Keratinocyte (primary cell): ENCODE data around the gene MXD3. TPM values are rescaled to one million over a fixed set of nuclear protein-coding genes. Genes with fewer than 3 reads are reported as not detected.

ENCODE experiments used
- DNase-seq: peaks from one replicate; pipeline ENCODE4 v3.0.0-alpha.2; 2011; ENCODE audit warnings: low read depth, missing footprints, low spot score
- FAIRE-seq: peaks from 2 replicates; lab custom pipeline; 2011; peaks lifted over from hg19 to GRCh38; lab: Jason Lieb, UNC
- H2AFZ ChIP-seq: 2 replicates; pipeline ENCODE4 v1.6.0; 2012; ENCODE audit warnings: low read length, control low read depth, inconsistent platforms; ENCODE audit not compliant: control insufficient read depth
- H3K27ac ChIP-seq: 2 replicates; pipeline ENCODE4 v1.5.1; 2011; ENCODE audit warnings: low read length; ENCODE audit not compliant: control insufficient read depth, insufficient read depth
- H3K27me3 ChIP-seq: 3 replicates; pipeline ENCODE4 v1.6.0; 2011; ENCODE audit warnings: low read length; ENCODE audit not compliant: control insufficient read depth, insufficient read depth; ENCODE audit errors: extremely low read depth
- H3K36me3 ChIP-seq, 2 experiments: 2 replicates in 1 of 2; 3 replicates in 1 of 2; pipeline ENCODE4 v1.5.1; 2011; ENCODE audit warnings: low read length in 2 of 2, mild to moderate bottlenecking in 1 of 2; ENCODE audit not compliant: control insufficient read depth in 2 of 2, insufficient read depth in 2 of 2; ENCODE audit errors: extremely low read depth in 1 of 2
- H3K4me1 ChIP-seq: 3 replicates; pipeline ENCODE4 v1.5.1; 2011; ENCODE audit warnings: low read length; ENCODE audit not compliant: control insufficient read depth, insufficient read depth; ENCODE audit errors: extremely low read depth
- H3K4me2 ChIP-seq: 3 replicates; pipeline ENCODE4 v1.6.0; 2011; ENCODE audit warnings: low read depth, low read length; ENCODE audit not compliant: control insufficient read depth, insufficient read depth; ENCODE audit errors: extremely low read depth
- H3K4me3 ChIP-seq, 3 experiments: fragments of 200-600 bp in 1 of 3; sonication (generic) in 1 of 3; 2 replicates in 2 of 3; 3 replicates in 1 of 3; pipeline ENCODE4 v1.5.1; 2011 to 2016; ENCODE audit warnings: low read length in 3 of 3, mild to moderate bottlenecking in 3 of 3, control low read depth in 2 of 3, inconsistent platforms in 1 of 3, low read depth in 1 of 3, mixed read lengths in 1 of 3, mixed run types in 1 of 3, moderate library complexity in 1 of 3; ENCODE audit not compliant: control insufficient read depth in 2 of 3, insufficient read depth in 2 of 3; ENCODE audit errors: extremely low read depth in 1 of 3
- H3K79me2 ChIP-seq: 2 replicates; pipeline ENCODE4 v1.6.0; 2012; ENCODE audit warnings: low read length; ENCODE audit not compliant: control insufficient read depth, insufficient read depth
- H3K9ac ChIP-seq: 3 replicates; pipeline ENCODE4 v1.6.0; 2011; ENCODE audit warnings: low read length; ENCODE audit not compliant: control insufficient read depth, insufficient read depth; ENCODE audit errors: extremely low read depth
- H3K9me1 ChIP-seq: 3 replicates; pipeline ENCODE4 v1.6.0; 2011; ENCODE audit warnings: low read length; ENCODE audit not compliant: control insufficient read depth, insufficient read depth; ENCODE audit errors: extremely low read depth
- H3K9me3 ChIP-seq: 2 replicates; pipeline ENCODE4 v1.5.1; 2012; ENCODE audit warnings: low read depth, low read length; ENCODE audit not compliant: control insufficient read depth
- H4K20me1 ChIP-seq: 3 replicates; pipeline ENCODE4 v1.6.0; 2011; ENCODE audit warnings: low read length; ENCODE audit not compliant: control insufficient read depth, insufficient read depth; ENCODE audit errors: extremely low read depth
- CTCF ChIP-seq, 3 experiments: IDR thresholded peaks in 1 of 3; conservative IDR thresholded peaks in 1 of 3; optimal IDR thresholded peaks in 1 of 3; 2 replicates in 2 of 3; 3 replicates in 1 of 3; pipeline versions ENCODE3 to v1.5.1; 2011; ENCODE audit warnings: low read length in 3 of 3, mild to moderate bottlenecking in 3 of 3, moderate library complexity in 2 of 3, control low read depth in 1 of 3, inconsistent platforms in 1 of 3; ENCODE audit not compliant: insufficient read depth in 2 of 3; ENCODE audit errors: extremely low read depth in 1 of 3
- EZH2 ChIP-seq: IDR thresholded peaks from one replicate; pipeline ENCODE4 v1.6.1; 2012; ENCODE audit warnings: inconsistent platforms, mild to moderate bottlenecking, low read length, moderate library complexity
- dilution Hi-C: fragments of 300-500 bp; cut with MboI; formaldehyde crosslinking; loops from one replicate; pipeline ENCODE4 v1.7.0; 2020; ENCODE audit warnings: low sequenced_read_pairs; ENCODE audit not compliant: extremely low pct_ligation_motif_present
- polyA plus RNA-seq, 5 experiments: library from polyadenylated mRNA; depleted of rRNA in 3 of 5; stranded (reverse) in 3 of 5; stranded (forward) in 1 of 5; unstranded in 1 of 5; fragments of >200 nt; gene quantifications; 1 replicate in 1 of 5; 2 replicates in 3 of 5; 3 replicates in 1 of 5; pipeline versions ENCODE4 v1.2.1 to v1.2.3, GENCODE V29; 2011 to 2012; ENCODE audit warnings: missing spikeins in 2 of 5, low read depth in 1 of 5, low replicate concordance in 1 of 5

The MXD3 gene
- polyA plus RNA-seq, 1 donor (not counting 4 experiments of a cell fraction or from before 2014, with no cell fraction given), result 0.97 TPM

DNA sequence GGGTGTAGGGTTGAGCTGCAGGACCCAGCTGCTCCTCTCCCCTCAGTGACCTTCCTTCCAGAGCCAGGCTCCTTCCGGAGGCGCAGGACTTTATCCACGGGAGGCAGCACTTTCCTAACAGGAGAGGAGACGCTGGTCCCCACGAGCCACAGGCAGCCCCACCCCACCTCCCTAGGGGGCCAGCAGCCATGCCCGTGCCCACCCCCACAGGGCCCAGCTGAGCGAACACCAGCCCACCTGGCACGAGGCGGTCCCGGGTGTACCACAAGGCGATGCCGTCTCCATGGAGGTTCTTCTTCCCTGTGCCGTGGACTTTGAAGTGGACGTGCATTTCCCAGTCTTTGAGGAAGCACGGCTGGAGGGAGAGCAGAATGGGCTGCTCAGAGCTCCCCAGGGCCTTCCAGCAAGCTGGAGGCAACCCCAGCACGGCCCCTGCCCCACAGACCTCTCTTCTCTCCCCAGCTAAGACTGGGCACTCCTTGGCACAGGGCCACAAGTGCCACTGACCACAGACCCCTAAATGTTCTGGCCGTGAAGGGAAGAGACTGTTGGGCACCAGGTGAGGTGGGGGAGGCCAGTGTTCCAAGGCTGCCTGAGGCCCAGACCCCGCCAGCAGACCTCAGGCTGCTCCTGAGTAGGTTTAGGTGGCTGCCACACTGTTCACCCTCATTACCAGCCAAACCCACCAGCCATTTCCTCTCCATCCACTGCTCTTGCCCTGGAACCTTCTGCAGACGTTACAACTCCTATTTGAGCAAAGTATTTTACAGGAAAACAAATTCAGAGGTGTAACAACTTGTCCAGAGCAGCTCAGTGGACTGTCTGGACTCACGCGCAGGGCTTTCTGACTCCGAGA lies 26.8 kb upstream of the MXD3 start:
- dilution Hi-C loops, result no loop called here
- FAIRE-seq (no peak), DNase-seq (no peak)
- H3K27ac ChIP-seq, result no peak overlapping the region
- no peaks in the 10 kb centered on the region for H3K27me3 ChIP-seq
- peaks cover 33% of the 10 kb centered on the region for H3K79me2 ChIP-seq
- H3K9me3 ChIP-seq, result no peaks in the 10 kb centered on the region
- H3K9me1 ChIP-seq, result no peaks in the 10 kb centered on the region
- no peaks in the 10 kb centered on the region for H3K4me1 ChIP-seq
- peaks cover 30% of the 10 kb centered on the region in 2 experiments for H3K36me3 ChIP-seq
- no peak overlapping the region for H3K4me2 ChIP-seq
- H2AFZ ChIP-seq, result no peak overlapping the region
- H3K4me3 ChIP-seq, result no peak overlapping the region
- H4K20me1 ChIP-seq, result peaks cover 4% of the 10 kb centered on the region
- H3K9ac ChIP-seq, result no peak overlapping the region
- no peak for TF ChIP-seq EZH2
- no peak for TF ChIP-seq CTCF (optimal IDR thresholded peaks at IDR 0.05 in 1 of 3, IDR thresholded peaks at IDR 0.05 in 1 of 3, conservative IDR thresholded peaks at IDR 0.05 in 1 of 3; ENCODE audit: extremely low read depth in 1 of 3, insufficient read depth in 2 of 3, low read length in 3 of 3)

DNA sequence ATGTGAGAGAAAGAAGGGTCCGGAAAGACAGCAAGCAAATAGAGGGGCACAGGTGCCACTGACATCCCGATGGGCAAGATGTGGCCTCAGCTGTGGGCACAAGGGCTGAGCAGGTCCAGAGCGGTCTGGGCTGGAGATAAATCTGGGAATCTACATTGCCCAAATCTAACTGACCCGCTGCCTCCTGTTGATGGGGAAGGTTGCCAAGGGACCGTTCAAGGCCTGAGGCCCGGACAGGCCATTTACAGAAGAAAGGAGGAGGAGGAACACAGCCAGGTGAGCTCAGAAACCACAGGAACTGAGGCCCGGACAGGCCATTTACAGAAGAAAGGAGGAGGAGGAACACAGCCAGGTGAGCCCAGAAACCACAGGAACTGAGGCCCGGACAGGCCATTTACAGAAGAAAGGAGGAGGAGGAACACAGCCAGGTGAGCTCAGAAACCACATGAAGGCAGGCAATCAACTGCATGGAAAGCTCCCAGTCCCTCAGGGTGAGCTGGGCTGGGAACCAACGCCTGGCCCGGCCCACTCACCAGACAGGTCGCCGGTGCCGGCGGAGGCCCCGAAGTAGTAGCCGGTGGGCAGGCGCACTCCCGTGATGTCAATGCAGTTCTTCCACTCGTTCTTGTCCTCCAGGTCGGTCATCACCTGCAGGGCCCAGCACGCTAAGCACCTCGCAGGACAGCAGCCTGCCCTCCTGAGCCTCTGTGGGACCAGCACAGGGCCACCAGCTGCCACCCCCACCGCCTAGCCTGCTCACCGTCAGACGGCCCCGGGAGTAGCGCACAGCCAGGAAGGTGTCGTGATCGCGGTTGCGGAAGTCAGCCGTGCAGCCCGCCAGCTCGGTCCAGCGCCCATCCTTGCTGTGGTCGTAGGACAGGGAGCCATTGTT lies 25.2 kb upstream of the MXD3 start:
- no peak for FAIRE-seq
- H3K36me3 ChIP-seq, result peaks cover 34 to 35% of the 10 kb centered on the region in 2 experiments

More for the DNA sequence above, 25.2 kb upstream of the MXD3 start:
- Histone ChIP-seq H3K9me3 (no peaks in the 10 kb centered on the region), H3K4me3 (no peak overlapping the region), H3K9ac (no peak overlapping the region), H3K27ac (no peak overlapping the region), H3K4me1 (no peaks in the 10 kb centered on the region), H4K20me1 (peaks cover 4% of the 10 kb centered on the region), H3K79me2 (peaks cover 22% of the 10 kb centered on the region), H2AFZ (no peak overlapping the region), H3K27me3 (no peaks in the 10 kb centered on the region), H3K4me2 (no peak overlapping the region), H3K9me1 (no peaks in the 10 kb centered on the region)
- TF ChIP-seq CTCF (optimal IDR thresholded peaks at IDR 0.05 in 1 of 3, IDR thresholded peaks at IDR 0.05 in 1 of 3, conservative IDR thresholded peaks at IDR 0.05 in 1 of 3; ENCODE audit: extremely low read depth in 1 of 3, insufficient read depth in 2 of 3, low read length in 3 of 3) (no peak), EZH2 (no peak)
- dilution Hi-C loops, result no loop called here
- no peak for DNase-seq
